HG03342 (cell line): Measurements from ENCODE around the gene RNASEH2B.

Source experiments
- ATAC-seq: cut with Tn5 transposase; IDR thresholded peaks from one replicate; pipeline ENCODE4 v1.9.1; 2021; ENCODE audit warnings: mild to moderate bottlenecking, moderate library complexity; ENCODE audit not compliant: unreplicated experiment

Gene RNASEH2B

GRCh38 chr13:50909605-50910484 lies at the start of gene RNASEH2B:
TSS of gene RNASEH2B (plus strand) at chr13:50909791. CDS start at chr13:50910077, 286 bp downstream.
- ATAC-seq: peak; percentile 66

DNA sequence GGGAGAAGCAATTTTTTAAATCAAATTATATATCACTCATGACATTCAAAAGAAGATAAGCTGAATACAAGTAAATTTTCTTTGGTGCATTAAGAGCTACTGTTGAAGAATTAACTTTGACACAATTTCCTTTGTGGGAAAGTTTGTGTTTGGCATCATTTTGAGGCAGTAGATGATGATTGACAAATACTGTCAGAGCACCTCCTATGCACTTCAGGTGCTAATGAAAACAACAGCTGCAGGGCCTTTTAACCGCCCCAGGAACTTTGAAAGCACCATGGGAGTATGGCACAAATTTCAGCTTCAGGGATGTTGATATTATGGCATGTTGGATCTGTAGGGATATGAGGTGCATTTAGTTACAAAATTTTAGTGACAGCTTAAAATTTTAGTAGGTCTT lies 45.1 kb upstream of the RNASEH2B start:
- no peak for ATAC-seq

- no peak for ATAC-seq
Measured at GRCh38 chr13:50866817-50867636, 42.6 kb upstream of the RNASEH2B start.

DNA sequence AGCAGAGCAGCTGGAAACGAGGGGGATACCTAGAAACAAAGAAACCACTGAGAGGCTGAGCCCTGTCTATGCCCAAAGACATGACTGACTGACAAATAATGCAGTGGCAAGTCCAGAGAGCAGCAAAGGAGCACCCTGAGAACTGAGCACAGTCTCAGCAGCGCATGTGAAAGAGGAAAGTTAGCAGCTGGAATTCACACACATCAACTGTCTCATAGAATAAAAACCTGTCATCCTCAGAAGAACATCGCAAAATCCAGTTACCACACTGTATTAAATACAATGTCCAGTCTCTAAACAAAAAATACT lies 42.0 kb upstream of the RNASEH2B start:
- no peak for ATAC-seq

DNA sequence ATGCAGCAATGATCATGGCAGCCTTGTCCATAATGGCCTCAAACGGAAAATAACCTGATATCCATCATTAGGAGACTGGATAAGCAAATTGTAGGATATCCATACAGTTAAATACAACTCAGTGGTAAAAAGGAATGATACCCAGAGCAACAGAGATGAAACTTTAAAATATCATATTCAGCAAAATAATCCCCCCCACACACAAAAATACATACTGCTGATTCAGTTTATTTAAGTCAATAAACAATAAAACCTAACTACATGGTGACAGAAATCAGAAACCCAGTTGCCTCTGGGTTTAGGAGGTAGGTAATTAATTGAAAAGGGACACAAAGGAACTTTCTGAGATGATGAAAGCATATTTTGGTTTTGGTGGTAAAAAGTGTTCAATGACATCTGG lies 38.2 kb upstream of the RNASEH2B start:
- no peak for ATAC-seq

DNA sequence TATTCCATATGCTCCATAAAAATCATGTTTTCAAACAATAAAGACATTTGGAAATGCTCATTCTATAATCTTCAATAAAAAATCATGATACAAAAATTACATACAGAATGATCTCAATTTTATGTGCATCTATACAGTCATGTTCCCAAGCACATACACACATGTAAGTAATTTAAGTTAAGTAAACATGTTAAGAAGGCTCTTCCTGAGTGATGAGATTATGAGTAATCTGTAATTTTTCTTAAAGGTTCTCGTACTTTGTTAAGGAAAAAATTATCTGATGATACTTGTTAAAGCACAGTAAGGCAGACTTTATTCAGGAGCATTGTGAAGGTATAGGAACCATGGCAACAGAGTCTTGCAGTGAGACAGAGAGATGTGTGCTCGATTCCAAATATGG lies 36.1 kb upstream of the RNASEH2B start:
- ATAC-seq: no peak

GRCh38 chr13:50873991-50874390 lies 35.6 kb upstream of the RNASEH2B start:
- no peak for ATAC-seq

DNA sequence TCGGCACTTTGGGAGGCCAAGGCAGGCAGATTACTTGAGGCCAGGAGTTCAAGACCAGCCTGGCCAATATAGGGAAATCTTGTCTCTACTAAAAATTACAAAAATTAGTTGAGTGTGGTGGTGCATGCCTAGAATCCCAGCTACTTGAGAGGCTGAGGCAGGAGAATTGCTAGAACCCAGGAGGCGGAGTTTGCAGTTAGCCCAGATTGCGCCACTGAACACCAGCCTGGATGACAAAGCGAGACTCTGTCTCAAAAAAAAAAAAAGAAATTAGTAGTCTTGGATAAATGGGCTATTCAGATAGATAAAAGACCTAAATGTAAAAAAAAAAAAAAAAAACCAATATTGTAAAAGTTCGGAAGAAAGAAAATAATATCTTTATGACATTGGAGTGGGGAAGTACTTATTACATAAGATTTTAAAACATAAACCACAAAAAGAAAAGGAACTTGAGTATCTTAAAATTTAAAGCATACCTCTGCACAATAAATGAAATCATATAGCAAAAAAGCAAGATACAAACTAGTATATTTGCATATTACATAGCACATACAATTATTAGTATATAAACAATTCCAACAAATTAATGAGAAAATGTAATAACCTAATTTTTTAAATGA lies 26.7 kb upstream of the RNASEH2B start:
- no peak for ATAC-seq

DNA sequence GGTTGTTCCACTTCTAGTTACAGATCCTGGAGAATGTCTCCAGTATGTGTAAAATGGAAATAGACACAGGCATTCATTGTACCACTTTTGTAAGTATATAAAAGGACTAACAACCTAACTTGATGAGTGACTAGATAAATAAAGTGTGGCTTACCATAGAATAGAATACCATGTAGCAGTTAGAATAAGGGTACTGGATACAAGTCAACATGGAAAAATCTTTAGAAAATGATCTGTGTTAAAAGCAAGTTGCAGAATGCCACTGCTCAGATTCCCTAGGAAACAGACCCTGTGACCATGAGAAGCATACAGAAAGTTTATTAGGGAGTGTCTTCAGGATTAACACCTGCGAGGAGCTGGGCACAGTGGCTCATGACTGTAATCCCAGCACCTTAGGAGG lies 25.9 kb upstream of the RNASEH2B start:
- ATAC-seq: no peak

DNA sequence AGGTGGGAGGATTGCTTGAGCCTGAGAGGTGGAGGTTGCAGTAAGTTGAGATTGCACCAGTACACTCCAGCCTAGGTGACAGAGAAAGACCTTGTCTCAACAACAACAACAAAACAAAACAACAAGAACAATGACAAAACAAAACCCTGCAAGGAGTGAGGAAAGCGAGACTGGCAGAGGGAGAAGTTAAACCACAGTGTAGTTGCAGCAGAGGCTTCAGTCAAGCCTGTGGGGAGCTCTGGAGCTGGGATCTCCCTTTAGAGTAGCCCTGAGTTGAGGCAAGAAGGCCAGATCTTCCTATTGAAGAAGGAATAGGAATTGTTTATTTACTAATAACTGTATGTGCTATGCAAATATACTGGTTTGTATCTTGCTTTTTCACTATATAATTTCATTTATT lies 25.3 kb upstream of the RNASEH2B start:
- ATAC-seq: no peak

DNA sequence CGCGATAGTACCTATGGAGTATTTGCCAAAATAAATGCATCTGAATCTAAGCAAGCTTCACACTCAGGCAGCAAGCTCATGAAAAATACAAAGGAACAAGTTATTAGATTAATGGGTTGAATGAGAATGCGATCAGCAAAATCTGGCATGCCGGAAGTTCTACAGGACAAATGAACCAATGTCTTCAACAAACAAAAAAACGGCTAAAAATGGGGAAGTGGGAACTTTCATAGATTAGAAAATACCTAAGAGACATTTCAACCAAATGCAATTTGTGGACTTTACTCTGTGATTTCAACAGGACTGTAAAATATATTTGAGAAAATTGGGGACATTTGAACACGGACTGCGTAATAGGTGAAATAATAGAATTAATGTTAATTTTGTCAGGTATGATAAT lies 22.4 kb upstream of the RNASEH2B start:
- ATAC-seq: no peak

DNA sequence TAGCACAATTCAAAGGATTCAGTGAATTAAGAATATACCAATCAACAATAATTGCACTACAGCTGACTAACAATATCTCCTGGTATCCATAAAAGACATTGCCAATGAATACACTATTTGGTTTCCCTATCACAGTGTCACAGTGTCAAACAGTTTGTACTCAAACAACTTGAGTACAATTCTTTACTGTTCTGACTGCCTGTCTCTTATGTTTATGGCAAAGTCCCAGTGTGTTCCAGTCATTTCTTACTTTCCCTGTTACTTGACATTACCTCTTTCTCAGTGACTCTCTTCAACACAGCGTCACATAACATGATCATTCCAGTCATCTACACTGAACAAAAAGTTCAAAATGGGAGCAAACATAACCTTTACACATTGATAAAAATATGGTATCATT lies 21.2 kb upstream of the RNASEH2B start:
- no peak for ATAC-seq

DNA sequence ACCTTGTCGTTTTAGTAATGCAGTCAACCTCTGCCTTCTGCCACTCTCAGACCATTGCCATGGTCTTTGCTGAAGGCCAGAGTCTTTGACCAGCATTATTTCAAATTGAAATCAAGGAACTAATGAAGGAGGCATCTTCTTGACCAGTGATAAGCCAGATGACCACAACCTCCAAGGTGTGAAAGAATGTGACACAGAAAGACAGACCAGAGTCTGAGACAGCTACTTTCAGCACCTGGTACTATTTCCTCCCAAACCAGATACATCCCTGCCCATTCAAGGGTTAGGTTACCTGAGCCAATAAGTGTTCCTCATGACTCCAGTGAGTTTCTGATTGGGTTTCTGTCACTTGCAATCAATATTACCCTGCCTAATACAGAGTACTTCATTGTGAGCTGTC lies 20.3 kb upstream of the RNASEH2B start:
- ATAC-seq: no peak

DNA sequence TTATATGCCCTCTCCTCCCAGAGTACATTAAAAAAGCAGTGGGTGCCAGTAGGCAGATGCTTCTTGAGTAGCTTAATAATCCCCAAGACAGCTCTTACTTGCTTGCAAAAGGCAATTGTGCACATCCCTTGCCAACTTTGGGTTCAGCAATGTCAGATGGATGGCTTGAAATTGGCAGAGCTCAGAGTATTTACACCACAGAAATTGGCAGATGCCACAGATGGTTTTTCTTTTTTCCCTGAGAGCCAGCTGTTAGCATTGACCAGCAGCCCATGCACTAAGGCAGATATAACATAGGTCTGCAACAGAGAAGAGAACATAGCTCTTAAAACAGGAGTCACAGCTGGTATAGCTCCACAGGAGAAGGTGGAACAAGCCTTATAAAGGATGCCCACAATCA lies 18.4 kb upstream of the RNASEH2B start:
- ATAC-seq: no peak

- no peak for ATAC-seq
Measured at GRCh38 chr13:50892210-50892944, 17.2 kb upstream of the RNASEH2B start.

DNA sequence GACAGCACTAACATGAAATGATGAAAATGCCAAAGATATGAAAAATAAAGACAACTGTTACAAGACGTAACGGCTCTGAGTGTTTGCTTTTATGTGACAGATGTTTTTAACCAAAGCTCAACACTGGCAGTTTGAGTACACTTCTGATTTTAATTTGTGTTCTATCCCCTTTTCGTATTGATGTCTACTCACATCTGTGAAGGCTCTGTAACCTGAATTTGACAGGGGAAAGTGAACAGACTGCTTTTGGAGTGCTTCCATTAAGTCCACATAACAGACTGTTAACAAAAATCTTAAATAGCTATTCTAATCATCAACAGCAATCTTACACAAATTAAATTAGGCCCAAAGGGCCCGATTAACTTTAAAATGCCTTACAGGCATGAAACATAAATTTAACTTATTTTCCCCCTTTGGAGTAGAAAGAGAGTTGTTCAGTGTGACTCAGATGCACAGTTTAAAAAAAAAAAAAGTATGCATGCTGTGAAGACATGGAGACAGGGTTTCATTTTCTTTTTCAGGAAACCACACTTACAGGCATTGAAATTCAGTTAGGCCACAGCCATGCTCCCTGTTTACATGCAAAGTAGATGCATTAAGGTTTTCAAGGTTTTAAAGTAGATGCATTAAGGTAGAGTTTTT lies 16.3 kb upstream of the RNASEH2B start:
- ATAC-seq: peak; percentile 82

DNA sequence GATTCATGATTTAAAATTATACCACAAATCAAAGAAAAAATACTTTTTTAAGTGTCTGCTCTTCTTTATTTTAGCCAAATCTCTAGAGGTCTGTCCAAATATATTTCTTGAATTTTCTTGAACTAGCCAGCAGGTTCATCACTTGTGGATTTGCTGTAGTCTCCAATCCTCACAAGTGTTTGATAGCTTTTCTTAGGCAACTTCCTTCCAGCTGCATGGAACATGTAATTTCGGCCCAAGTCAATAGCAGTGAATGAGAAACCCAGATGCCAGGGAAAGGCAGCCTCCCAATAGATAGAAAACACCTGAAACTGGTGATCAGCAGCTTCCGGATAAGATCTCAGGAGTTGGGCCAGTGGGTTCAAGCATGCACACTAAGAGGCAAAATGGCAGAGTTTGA lies 15.6 kb upstream of the RNASEH2B start:
- ATAC-seq: no peak

- ATAC-seq: no peak
Measured at GRCh38 chr13:50894504-50894903, 15.1 kb upstream of the RNASEH2B start.

DNA sequence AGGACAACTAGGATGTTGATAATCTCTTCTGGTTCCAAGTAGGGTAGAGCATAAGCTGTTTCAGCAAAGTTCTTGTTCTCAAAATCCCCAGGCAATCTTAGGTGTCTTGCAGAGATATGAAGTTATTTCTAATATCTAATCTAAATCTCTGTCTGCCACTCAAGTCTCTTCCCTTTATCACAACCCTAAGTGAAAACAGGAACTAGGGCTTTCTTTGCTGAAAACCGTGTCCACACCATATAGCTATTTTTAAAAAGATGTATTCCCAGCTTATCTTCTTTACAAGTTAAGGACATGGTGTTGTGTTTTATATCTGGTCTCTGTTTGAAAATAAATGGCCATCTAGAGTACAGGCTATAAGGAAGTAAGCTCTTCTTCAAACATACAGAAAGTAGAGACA lies 11.3 kb upstream of the RNASEH2B start:
- ATAC-seq: no peak

DNA sequence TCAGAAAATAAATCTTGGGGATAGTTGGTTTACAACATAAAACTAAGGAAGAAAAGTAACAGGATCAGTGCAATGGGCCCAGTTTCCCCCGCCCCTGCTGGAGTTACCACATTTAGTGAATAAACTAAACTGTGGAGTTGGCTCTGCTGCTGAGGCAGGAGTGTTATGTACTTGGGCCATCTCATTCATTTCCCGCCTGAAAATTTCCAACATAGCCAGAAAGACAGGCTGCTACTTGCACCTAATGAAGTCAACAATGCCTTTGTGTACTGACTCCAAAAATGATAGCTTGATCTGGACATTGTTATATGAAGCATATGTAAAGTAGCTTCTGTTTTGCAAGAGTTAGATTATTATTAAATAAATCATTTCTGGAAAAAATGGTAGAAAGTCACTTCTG lies 7.9 kb upstream of the RNASEH2B start:
- no peak for ATAC-seq

- ATAC-seq: no peak
Measured at GRCh38 chr13:50905256-50905655, 4.3 kb upstream of the RNASEH2B start.
